Ovary (tissue), 3 donors: ENCODE data around the gene KCNIP4.

ENCODE experiments used
- POLR2A ChIP-seq: fragments of 450-650 bp; IDR thresholded peaks from one replicate; pipeline ENCODE4 v1.6.1; 2017; ENCODE audit warnings: antibody characterized with exemption, mild to moderate bottlenecking, moderate library complexity
- TF ChIP-seq, protein P1 (sequence below), 3 donors: fragments of 450-650 bp in 2 of 3; fragments of 200-600 bp in 1 of 3; IDR thresholded peaks; one replicate each; pipeline versions ENCODE4 v1.5.1 to v1.8.0; 2016 to 2022; ENCODE audit warnings: antibody characterized with exemption in 3 of 3, mild to moderate bottlenecking in 1 of 3
- donor health status: DM: no; HTN: no; CAD: no.

DNA sequence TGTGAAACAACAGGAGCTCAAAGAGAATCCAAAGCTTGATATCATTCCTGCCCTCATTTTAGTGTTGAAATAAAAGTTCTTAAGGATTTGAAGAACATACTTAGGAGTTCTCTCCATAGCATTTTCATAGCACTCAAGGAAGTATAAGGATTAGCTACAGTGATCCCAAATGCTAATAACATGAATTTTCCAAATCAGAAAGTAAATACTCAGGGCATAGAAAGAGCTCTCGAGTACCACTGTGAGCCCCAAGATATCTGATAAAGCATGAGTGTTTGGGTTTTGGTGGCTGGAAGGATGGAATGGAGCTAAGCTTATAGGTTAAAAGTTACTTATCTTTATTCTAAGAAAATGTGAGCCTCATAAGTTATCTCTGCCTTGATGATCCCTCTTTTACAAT lies 584.9 kb downstream of the KCNIP4 start:
- TF ChIP-seq, protein P1, sequence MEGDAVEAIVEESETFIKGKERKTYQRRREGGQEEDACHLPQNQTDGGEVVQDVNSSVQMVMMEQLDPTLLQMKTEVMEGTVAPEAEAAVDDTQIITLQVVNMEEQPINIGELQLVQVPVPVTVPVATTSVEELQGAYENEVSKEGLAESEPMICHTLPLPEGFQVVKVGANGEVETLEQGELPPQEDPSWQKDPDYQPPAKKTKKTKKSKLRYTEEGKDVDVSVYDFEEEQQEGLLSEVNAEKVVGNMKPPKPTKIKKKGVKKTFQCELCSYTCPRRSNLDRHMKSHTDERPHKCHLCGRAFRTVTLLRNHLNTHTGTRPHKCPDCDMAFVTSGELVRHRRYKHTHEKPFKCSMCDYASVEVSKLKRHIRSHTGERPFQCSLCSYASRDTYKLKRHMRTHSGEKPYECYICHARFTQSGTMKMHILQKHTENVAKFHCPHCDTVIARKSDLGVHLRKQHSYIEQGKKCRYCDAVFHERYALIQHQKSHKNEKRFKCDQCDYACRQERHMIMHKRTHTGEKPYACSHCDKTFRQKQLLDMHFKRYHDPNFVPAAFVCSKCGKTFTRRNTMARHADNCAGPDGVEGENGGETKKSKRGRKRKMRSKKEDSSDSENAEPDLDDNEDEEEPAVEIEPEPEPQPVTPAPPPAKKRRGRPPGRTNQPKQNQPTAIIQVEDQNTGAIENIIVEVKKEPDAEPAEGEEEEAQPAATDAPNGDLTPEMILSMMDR (IDR thresholded peaks at IDR 0.05): no peak
- no peak for TF ChIP-seq POLR2A
